ENCODE data around the gene GRID2IP.

- no peak for TF ChIP-seq CTCF (IDR thresholded peaks at IDR 0.05)
- no peak for TF ChIP-seq EZH2 (IDR thresholded peaks at IDR 0.05; ENCODE audit: borderline replicate concordance, insufficient read depth, low read depth, low read length, poor library complexity, severe bottlenecking)
These were observed 71.0 kb downstream of the GRID2IP start for GRCh38 chr7:6480323-6480660.

Data from B cell (primary cell).